Transverse colon (tissue), 4 donors: ENCODE data around the gene PIK3CG. TPM values are rescaled to one million over a fixed set of nuclear protein-coding genes. Genes with fewer than 3 reads are reported as not detected.

ENCODE experiments used
- DNase-seq: peaks from one replicate; pipeline ENCODE4 v3.0.0-alpha.2; 2019
- H3K27ac ChIP-seq, 4 donors: fragments of 200-600 bp; sonication (generic); 2 replicates each; pipeline ENCODE4 v1.5.1; 2016 to 2018; ENCODE audit warnings: inconsistent platforms in 4 of 4
- H3K27me3 ChIP-seq: fragments of 200-600 bp; sonication (generic); 2 replicates; pipeline ENCODE4 v1.5.1; 2017; ENCODE audit warnings: inconsistent platforms
- H3K36me3 ChIP-seq, 4 donors: fragments of 200-600 bp; sonication (generic); 2 replicates each; pipeline ENCODE4 v1.5.1; 2017 to 2019; ENCODE audit warnings: inconsistent platforms in 4 of 4
- H3K4me1 ChIP-seq, 4 donors: fragments of 200-600 bp; sonication (generic); 2 replicates each; pipeline ENCODE4 v1.5.1; 2017 to 2020; ENCODE audit warnings: inconsistent platforms in 4 of 4
- H3K4me3 ChIP-seq, 4 donors: fragments of 200-600 bp; sonication (generic); 1 replicate in 1 of 4; 2 replicates in 3 of 4; pipeline versions ENCODE4 v1.5.1 to v1.6.1; 2017 to 2019; ENCODE audit warnings: inconsistent platforms in 4 of 4
- H3K9me3 ChIP-seq, 2 donors: fragments of 200-600 bp; sonication (generic); 2 replicates each; pipeline ENCODE4 v1.5.1; 2017 to 2019; ENCODE audit warnings: inconsistent platforms in 2 of 2
- CTCF ChIP-seq, 5 experiments: fragments of 200-600 bp in 3 of 5; fragments of 450-650 bp in 2 of 5; sonication (generic) in 3 of 5; IDR thresholded peaks; 1 replicate in 2 of 5; 2 replicates in 3 of 5; pipeline ENCODE4 v1.5.1; 2016 to 2017; ENCODE audit warnings: antibody characterized with exemption in 5 of 5, inconsistent platforms in 3 of 5, mild to moderate bottlenecking in 2 of 5, moderate library complexity in 1 of 5
- EP300 ChIP-seq: sonication (generic); formaldehyde crosslinking; IDR thresholded peaks from one replicate; pipeline ENCODE4 v1.6.1; 2017; ENCODE audit warnings: antibody characterized with exemption, low read depth
- POLR2A ChIP-seq: fragments of 450-650 bp; IDR thresholded peaks from one replicate; pipeline ENCODE4 v1.6.1; 2016; ENCODE audit warnings: antibody characterized with exemption, mild to moderate bottlenecking, moderate library complexity
- POLR2AphosphoS5 ChIP-seq, 3 donors: sonication (generic); formaldehyde crosslinking; IDR thresholded peaks; one replicate each; pipeline ENCODE4 v1.6.1; 2016; ENCODE audit warnings: antibody characterized with exemption in 3 of 3
- WGBS, 2 donors: methylation state at CpG; one replicate each; pipeline ENCODE4 v1.1.5; 2018; ENCODE audit warnings: low coverage in 1 of 2; 5-methylcytosine and 5-hydroxymethylcytosine counted together
- in situ Hi-C, 4 donors: fragments of 200-750 bp; cut with MboI; loops; one replicate each; pipeline versions ENCODE4 v1.15.0 to v1.15.1; 2017; ENCODE audit warnings: low sequenced_read_pairs in 3 of 4, low pct_ligation_motif_present in 1 of 4, low pct_unique_long_range_greater_than_20kb in 1 of 4
- intact Hi-C: fragments of 100-400 bp; cut with DNase I; formaldehyde crosslinking; loops from one replicate; pipeline ENCODE4 v1.15.1; 2023; ENCODE audit warnings: low total_unique reads
- total RNA-seq, 4 donors: library from RNA; depleted of rRNA; stranded (reverse); fragments of >200 nt; gene quantifications; one replicate each; pipeline ENCODE4 v1.1.0, GENCODE V29; 2016

Gene PIK3CG
- total RNA-seq, 4 donors from 2014 or later, result 0.60 to 13.1 (median 9.8) TPM

- in situ Hi-C loops (no loop called here), intact Hi-C loops (no loop called here)
- Histone ChIP-seq H3K27ac (no peak overlapping the region), H3K4me3 (no peak overlapping the region), H3K27me3 (no peaks in the 10 kb centered on the region), H3K36me3 (peaks cover 0 to 3% (median 0%) of the 10 kb centered on the region in 4 donors), H3K9me3 (no peaks in the 10 kb centered on the region), H3K4me1 (peaks cover 0 to 1% (median 0%) of the 10 kb centered on the region in 4 donors)
- no peak for TF ChIP-seq POLR2AphosphoS5 (IDR thresholded peaks at IDR 0.05)
- no peak for TF ChIP-seq POLR2A
- no peak for TF ChIP-seq EP300
- no peak for TF ChIP-seq CTCF (IDR thresholded peaks at IDR 0.05)
- no peak for DNase-seq
- 89% methylated on average over 2 of the region's 2 CpGs; no CpG with 5 or more reads in 1 of the 2 donors for WGBS, 2 donors
Measured at GRCh38 chr7:106883456-106884026, 18.5 kb downstream of the PIK3CG start.

GRCh38 chr7:106885652-106886051 is 20.6 kb downstream of the PIK3CG start:
- DNase-seq, result no peak
- TF ChIP-seq CTCF (IDR thresholded peaks at IDR 0.05) (no peak), POLR2A (no peak), EP300 (no peak), POLR2AphosphoS5 (IDR thresholded peaks at IDR 0.05) (no peak)
- WGBS, 2 donors, result 92 to 100% methylated on average over 2 to 4 of the region's 4 CpGs
- no peaks in the 10 kb centered on the region for H3K4me1 ChIP-seq
- no peaks in the 10 kb centered on the region for H3K27me3 ChIP-seq
- intact Hi-C loops (no loop called here), in situ Hi-C loops (no loop called here)
- no peaks in the 10 kb centered on the region for H3K9me3 ChIP-seq
- H3K27ac ChIP-seq, result no peak overlapping the region
- no peak overlapping the region for H3K4me3 ChIP-seq
- peaks cover 0 to 3% (median 0%) of the 10 kb centered on the region in 4 donors for H3K36me3 ChIP-seq

GRCh38 chr7:106887421-106887820 is 22.3 kb downstream of the PIK3CG start:
- Histone ChIP-seq H3K36me3 (peaks cover 0 to under 1% (median 0%) of the 10 kb centered on the region in 4 donors), H3K27ac (peak overlapping the region in 1 of 4 donors; percentile 2), H3K4me1 (no peaks in the 10 kb centered on the region), H3K9me3 (no peaks in the 10 kb centered on the region), H3K4me3 (no peak overlapping the region), H3K27me3 (no peaks in the 10 kb centered on the region)
- in situ Hi-C loops, result no loop called here
- WGBS, 2 donors, result 14 to 31% methylated on average over 1 of the region's 1 CpG
- DNase-seq, result no peak
- intact Hi-C loops, result no loop called here
- TF ChIP-seq EP300, result no peak
- no peak for TF ChIP-seq POLR2A
- no peak for TF ChIP-seq CTCF (IDR thresholded peaks at IDR 0.05)
- TF ChIP-seq POLR2AphosphoS5 (IDR thresholded peaks at IDR 0.05), result no peak

GRCh38 chr7:106888204-106888603 is 23.1 kb downstream of the PIK3CG start:
- DNase-seq, result no peak
- Histone ChIP-seq H3K27me3 (no peaks in the 10 kb centered on the region), H3K36me3 (no peaks in the 10 kb centered on the region), H3K4me3 (no peak overlapping the region), H3K4me1 (no peaks in the 10 kb centered on the region), H3K9me3 (no peaks in the 10 kb centered on the region), H3K27ac (no peak overlapping the region)
- in situ Hi-C loops, result no loop called here
- intact Hi-C loops, result no loop called here
- TF ChIP-seq POLR2A (no peak), POLR2AphosphoS5 (IDR thresholded peaks at IDR 0.05) (no peak), EP300 (no peak), CTCF (IDR thresholded peaks at IDR 0.05) (no peak)
- 96 to 100% methylated on average over 4 to 5 of the region's 5 CpGs for WGBS, 2 donors
